ENCODE measurements around the gene OPTN. TPM values are rescaled to one million over a fixed set of nuclear protein-coding genes. Genes with fewer than 3 reads are reported as not detected.

Gene OPTN
- total RNA-seq, 1 donor from 2014 or later = 96.1 TPM

DNA sequence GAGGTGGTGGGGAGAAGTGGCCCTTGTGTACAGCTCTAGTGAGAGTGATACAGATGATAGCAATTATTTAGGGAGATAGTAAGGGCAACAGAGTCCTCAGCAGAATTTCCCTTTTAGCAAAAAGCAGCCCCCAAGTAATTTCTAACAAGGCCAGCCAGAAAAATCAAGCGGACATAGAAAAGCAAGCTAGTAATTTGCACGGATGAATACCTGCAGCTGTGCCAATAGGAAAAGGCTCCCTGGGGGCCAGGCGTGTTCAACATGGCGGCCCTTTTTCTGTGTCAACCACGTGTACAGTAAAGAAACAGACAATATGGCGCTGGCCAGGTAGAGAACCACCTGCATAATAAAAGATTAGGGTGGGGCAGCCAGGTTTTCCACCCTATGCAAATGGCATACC, 68.8 kb downstream of the OPTN start:
- intact Hi-C loops (cut with micrococcal nuclease) = no loop called here

DNA sequence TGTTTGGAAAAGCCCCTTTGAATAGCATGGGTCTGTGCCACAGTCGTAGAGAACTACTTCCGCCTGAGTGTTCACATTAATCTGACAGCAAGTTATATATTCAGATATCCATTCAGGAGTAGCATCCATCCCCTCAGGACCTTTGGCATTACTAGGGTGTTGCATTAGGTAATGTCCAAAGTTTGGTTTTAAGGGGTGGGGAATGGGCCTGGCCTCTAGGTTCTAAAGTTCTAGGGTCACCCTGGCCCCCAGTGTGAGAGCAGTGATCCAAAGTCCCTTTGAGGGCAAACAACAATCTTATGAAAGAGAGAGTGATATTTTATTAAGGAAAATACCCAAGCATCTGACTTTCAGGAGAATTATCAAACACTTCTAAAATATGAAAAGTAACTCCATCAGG, 73.7 kb downstream of the OPTN start:
- intact Hi-C loops (cut with micrococcal nuclease) = no loop called here

DNA sequence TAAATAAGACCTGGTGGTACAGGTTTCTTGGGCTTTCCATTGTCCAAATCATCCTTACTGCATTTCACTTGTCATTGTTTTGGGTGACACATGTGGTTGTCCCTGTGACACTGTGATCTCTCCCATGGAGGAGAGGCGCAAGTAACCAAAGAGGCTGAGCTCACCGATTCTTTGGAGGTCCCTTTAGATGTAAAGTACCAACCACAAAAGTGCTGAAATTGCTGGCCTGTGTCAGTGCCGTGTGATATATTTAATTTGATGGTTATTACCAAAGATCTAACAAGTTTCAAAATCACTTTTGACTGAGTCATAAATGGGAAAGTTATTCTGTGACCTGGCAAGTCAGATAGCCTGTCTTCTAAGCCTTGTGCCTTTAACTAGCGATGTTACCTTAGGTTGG, 80.8 kb downstream of the OPTN start:
- intact Hi-C loops (cut with micrococcal nuclease) = no loop called here

DNA sequence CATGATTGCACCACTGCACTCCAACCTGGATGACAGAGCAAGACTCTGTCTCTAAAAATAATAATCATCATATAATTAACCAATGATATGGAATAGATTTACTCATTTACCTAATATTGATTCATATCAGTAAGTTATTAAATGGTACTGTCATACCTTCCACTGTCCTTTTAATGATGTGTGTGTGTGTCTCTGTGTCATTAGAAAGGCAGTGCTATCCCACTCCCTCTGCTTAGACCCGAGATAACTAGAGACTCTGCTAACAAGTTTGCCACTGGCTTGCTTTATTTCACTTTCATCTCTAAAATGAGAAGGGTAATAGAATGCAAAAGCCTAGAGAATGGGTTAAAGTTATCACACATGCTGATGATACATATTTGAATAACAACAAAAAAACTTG, 82.5 kb downstream of the OPTN start:
- intact Hi-C loops (cut with micrococcal nuclease) = no loop called here

DNA sequence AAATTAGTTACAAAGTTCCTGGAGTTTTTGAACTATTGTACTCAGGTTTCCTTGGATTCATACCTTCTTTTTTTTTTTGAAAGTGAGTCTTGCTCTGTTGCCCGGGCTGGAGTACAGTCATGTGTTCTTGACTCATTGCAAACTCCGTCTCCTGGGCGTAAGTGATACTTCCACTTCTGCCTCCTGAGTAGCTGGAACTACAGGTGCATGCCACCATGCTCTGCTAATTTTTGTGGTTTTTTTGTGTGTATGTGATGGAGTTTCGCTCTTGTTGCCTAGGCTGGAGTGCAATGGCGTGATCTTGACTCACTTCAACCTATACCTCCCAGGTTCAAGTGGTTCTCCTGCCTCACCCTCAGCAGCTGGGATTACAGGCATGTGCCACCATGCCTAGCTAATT, 83.7 kb downstream of the OPTN start:
- intact Hi-C loops (cut with micrococcal nuclease) = no loop called here

DNA sequence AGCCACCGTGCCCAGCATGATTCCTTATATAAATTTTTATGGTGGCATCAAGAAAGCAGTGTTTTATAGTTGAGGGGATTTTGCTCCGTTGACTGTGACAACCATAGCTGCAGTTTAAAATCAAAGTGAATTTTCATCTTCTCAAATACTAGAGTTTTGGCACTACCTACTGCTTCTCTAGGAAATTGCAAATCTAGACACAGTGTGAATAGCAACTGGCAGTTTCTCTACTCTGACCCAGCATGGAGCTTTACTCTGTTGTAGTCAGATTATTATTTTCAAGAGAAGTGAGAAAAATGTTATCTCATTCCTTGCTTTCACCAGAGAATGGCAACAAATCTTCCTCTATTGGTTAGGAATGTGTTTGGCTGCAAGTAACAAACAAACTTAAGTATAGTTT, 84.3 kb downstream of the OPTN start:
- intact Hi-C loops (cut with micrococcal nuclease) = no loop called here

DNA sequence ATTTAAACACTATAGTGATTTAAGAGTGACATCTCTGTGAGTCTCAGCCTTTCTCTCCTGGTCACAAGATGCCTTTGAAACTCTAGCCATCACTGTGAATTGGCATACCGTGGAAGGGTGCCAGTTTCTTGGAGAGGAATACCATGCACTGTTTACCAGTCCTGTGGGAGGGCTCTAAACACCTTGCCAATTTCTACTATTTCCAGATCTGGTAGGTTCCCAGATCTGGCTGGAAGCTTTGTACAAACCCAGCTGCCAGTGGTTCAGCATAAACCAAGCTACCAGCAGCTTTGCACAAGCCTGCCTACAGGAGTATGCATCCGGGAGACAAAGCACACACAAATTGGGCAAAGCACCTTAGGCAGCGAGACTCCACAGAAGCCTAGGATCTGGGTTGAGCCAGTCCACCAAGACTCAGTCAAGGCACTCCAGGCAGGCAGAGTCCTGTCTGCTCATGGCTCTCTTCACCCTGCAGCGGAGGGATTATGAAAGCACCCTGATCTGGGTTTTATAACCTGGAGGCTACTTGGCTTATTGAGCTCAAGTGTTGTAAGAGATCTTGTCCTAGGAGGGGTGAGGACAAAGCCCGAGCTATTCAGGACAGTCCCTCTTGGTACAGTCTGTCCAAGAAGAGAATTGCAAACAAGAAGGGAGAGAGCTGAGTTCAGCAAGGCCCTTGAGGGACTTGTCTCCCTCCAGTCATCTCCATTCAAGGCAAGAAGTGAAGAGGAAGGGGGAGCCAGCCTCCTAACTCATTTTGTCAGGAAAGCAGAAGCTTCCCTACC, 85.0 kb downstream of the OPTN start:
- intact Hi-C loops (cut with micrococcal nuclease) = no loop called here

DNA sequence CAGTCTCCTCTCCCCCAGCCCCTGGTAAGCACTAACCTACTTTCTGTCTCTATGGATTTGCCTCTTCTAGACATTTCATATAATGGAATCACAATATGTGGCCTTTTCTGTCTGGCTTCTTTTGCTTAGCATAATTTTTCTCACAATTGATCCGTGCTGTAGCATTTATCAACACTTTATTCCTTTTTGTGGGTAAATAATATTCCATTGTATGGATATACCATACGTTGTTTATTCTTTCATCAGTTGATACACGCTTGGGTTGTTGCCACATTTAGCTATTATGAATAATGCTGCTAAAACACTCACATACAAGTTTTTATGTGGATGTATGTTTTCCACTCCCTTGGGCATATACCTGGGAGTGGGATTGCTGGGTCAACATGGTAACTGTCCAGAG, 87.2 kb downstream of the OPTN start:
- intact Hi-C loops (cut with micrococcal nuclease) = no loop called here

Other genes starting within 250 kb of the OPTN start
- 0.07 and 0.09 TPM in 2 replicates for gene CCDC3, start 98.5 kb upstream of the OPTN start, total RNA-seq
- 61.7 and 65.0 TPM in 2 replicates for gene MCM10, start 61.4 kb downstream of the OPTN start, total RNA-seq
- gene UCMA, start 134.2 kb downstream of the OPTN start, total RNA-seq = not detected in 2 replicates
- 11.6 and 14.4 TPM in 2 replicates for gene PHYH, start 199.9 kb downstream of the OPTN start, total RNA-seq
- 54.2 and 61.7 TPM in 2 replicates for gene SEPHS1, start 248.1 kb downstream of the OPTN start, total RNA-seq